Suprapubic skin (tissue), 2 donors: Measurements from ENCODE around the gene HELZ2.

Experiments
- EP300 ChIP-seq: sonication (generic); formaldehyde crosslinking; IDR thresholded peaks from one replicate; pipeline ENCODE4 v1.6.1; 2017; ENCODE audit warnings: antibody characterized with exemption
- POLR2A ChIP-seq, 2 donors: fragments of 450-650 bp; IDR thresholded peaks; one replicate each; pipeline ENCODE4 v1.6.1; 2017; ENCODE audit warnings: antibody characterized with exemption in 2 of 2, mild to moderate bottlenecking in 2 of 2, moderate library complexity in 2 of 2

DNA sequence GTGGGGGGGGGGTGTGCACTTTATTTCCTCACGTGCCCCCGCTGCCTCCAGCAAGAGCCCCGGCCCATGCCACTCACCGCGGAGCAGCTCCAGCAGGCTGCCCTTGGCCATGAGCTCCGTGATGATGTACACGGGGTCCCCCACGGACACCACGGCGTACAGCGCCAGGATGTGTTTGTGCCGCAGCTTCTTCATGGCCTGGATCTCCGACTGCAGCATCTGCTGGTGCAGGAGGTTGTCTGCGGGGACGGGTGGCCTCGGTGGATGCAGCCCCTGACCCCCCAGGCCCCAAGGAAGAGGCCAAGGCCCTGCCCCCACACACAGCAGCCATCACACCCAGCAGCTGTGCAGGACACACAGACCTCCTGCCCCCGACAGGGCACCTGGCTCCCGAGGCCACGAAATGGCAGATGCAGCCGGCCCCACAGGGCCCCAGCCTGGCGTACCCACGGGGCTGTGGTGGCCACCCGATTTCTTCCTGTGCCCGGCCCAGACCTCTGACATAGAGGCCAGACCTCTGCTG is 41.5 kb downstream of the HELZ2 start:
- TF ChIP-seq EP300, result no peak
- TF ChIP-seq POLR2A (IDR thresholded peaks at IDR 0.05), result no peak
